Measurements from ENCODE around the gene INTS4.
"Not testable (repeated sequence)": the region's sequence is repeated elsewhere in the genome, so short reads cannot be mapped to it uniquely, and the experiment has no call there.

Gene INTS4

DNA sequence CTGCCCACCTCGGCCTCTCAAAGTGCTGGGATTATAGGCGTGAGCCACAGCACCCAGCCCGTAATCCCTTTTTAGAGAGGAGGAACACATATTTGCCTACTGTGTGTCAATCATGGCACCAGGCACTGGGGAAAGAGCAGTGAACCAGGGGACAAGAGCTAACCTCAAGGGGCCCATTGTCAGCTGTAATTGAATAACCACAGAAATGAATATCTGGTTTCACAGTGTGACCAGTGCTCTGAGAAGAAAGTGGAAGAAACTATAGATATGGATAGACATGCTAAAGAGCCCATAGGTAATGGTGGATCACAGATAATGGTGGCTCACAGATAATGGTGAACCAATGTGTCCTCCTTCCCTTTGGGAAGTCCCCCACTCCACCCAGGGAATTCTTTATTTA lies 37.2 kb upstream of the INTS4 start:
- H3K4me3 ChIP-seq (ENCODE audit: low read length): no peak overlapping the region
- no peak for DNase-seq (ENCODE audit: low read depth)
- no peak for TF ChIP-seq CTCF (conservative IDR thresholded peaks at IDR 0.05; ENCODE audit: low read depth, low read length)

GRCh38 chr11:78030429-78031325 lies 36.2 kb upstream of the INTS4 start:
- DNase-seq (ENCODE audit: low read depth): peak; percentile 78
- H3K4me3 ChIP-seq (ENCODE audit: low read length): no peak overlapping the region
- TF ChIP-seq CTCF (conservative IDR thresholded peaks at IDR 0.05; ENCODE audit: low read depth, low read length): no peak

GRCh38 chr11:78028423-78028822 lies 34.0 kb upstream of the INTS4 start:
- H3K4me3 ChIP-seq (ENCODE audit: low read length); DNase-seq (ENCODE audit: low read depth): not testable (repeated sequence)

GRCh38 chr11:78027759-78028158 lies 33.3 kb upstream of the INTS4 start:
- TF ChIP-seq CTCF (conservative IDR thresholded peaks at IDR 0.05; ENCODE audit: low read depth, low read length): no peak
- DNase-seq (ENCODE audit: low read depth): no peak
- H3K4me3 ChIP-seq (ENCODE audit: low read length): no peak overlapping the region

- H3K4me3 ChIP-seq (ENCODE audit: low read length): no peak overlapping the region
- no peak for DNase-seq (ENCODE audit: low read depth)
- no peak for TF ChIP-seq CTCF (conservative IDR thresholded peaks at IDR 0.05; ENCODE audit: low read depth, low read length)
These were observed 30.9 kb upstream of the INTS4 start for GRCh38 chr11:78025378-78025777.

DNA sequence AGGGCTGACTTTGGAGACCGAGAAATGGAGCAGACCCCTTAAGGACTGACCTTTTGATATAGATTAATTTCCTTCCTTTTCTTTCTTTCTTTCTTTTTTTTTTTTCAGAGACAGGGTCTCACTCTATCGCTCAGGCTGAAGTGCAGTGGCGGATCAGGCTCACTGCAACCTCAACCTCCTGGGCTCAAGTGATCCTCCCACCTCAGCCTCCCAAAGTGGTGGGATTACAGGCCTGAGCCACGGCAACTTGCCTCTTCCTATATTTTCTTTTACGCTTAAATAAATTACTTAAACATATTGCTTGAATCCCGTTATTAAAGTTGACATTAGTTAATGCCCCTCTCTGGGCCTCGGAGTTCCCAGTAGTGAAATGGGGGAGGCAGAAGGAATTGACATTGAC lies 29.0 kb upstream of the INTS4 start:
- DNase-seq (ENCODE audit: low read depth): no peak
- peak overlapping the region; percentile 54 for H3K4me3 ChIP-seq (ENCODE audit: low read length)
- no peak for TF ChIP-seq CTCF (conservative IDR thresholded peaks at IDR 0.05; ENCODE audit: low read depth, low read length)

GRCh38 chr11:78022397-78023396 lies 28.2 kb upstream of the INTS4 start, which contains the start of gene KCTD14:
Gene KCTD14, minus strand, starts transcription at chr11:78023276. Its CDS starts 27 bp downstream, at chr11:78023249.
- peak within 1 kb of the TSS; percentile 54 for H3K4me3 ChIP-seq (ENCODE audit: low read length)
- no peak for DNase-seq (ENCODE audit: low read depth)
- no peak for TF ChIP-seq CTCF (conservative IDR thresholded peaks at IDR 0.05; ENCODE audit: low read depth, low read length)
